ENCODE results near the gene HECTD4. TPM values are rescaled to one million over a fixed set of nuclear protein-coding genes. Genes with fewer than 3 reads are reported as not detected.

The HECTD4 gene
- total and polyA plus RNA-seq, 2 experiments from 2014 or later = 25.7 to 36.9 TPM

- Histone ChIP-seq H3K4me3 (no peak overlapping the region), H3K27me3 (ENCODE audit: insufficient read depth) (no peaks in the 10 kb centered on the region), H3K79me2 (replicated peaks; ENCODE audit: insufficient read depth) (peaks cover 22% of the 10 kb centered on the region), H3K4me2 (no peak overlapping the region), H3K27ac (ENCODE audit: low read depth) (no peak overlapping the region), H3K36me3 (ENCODE audit: insufficient read depth) (no peaks in the 10 kb centered on the region), H3K4me1 (ENCODE audit: insufficient read depth) (peaks cover 19% of the 10 kb centered on the region), H2AFZ (no peak overlapping the region), H3F3A (replicated peaks; ENCODE audit: low read depth) (no peaks in the 10 kb centered on the region), H4K20me1 (replicated peaks; ENCODE audit: insufficient read depth) (no peaks in the 10 kb centered on the region), H3K9me2 (ENCODE audit: insufficient read depth) (no peaks in the 10 kb centered on the region)
- H3K9me3 Mint-ChIP-seq = no peaks in the 10 kb centered on the region
- no peaks in the 10 kb centered on the region for H3K36me3 Mint-ChIP-seq (ENCODE audit: low read depth)
- no peak overlapping the region for H3K27ac Mint-ChIP-seq
- H3K4me1 Mint-ChIP-seq = peaks cover 23% of the 10 kb centered on the region
- DNase-seq (ENCODE audit: low spot score) (no peak), ATAC-seq (no peak)
- TF ChIP-seq EZH2phosphoT487 (IDR thresholded peaks at IDR 0.05; ENCODE audit: unreplicated experiment) = no peak
- H3K4me3 Mint-ChIP-seq = no peak overlapping the region
- H3K27me3 Mint-ChIP-seq (ENCODE audit: insufficient read depth, low read depth, poor library complexity) = no peaks in the 10 kb centered on the region
These were observed 56.5 kb downstream of the HECTD4 start for GRCh38 chr12:112325622-112326207.

- Mint-ChIP-seq H3K27ac (no peak overlapping the region), H3K4me3 (no peak overlapping the region), H3K27me3 (ENCODE audit: insufficient read depth, low read depth, poor library complexity) (no peaks in the 10 kb centered on the region), H3K36me3 (ENCODE audit: low read depth) (no peaks in the 10 kb centered on the region), H3K9me3 (no peaks in the 10 kb centered on the region), H3K4me1 (peaks cover 23% of the 10 kb centered on the region)
- H3F3A ChIP-seq (replicated peaks; ENCODE audit: low read depth) = no peaks in the 10 kb centered on the region
- H3K36me3 ChIP-seq (ENCODE audit: insufficient read depth) = no peaks in the 10 kb centered on the region
- H3K27me3 ChIP-seq (ENCODE audit: insufficient read depth) = no peaks in the 10 kb centered on the region
- no peak overlapping the region for H2AFZ ChIP-seq
- no peak overlapping the region for H3K4me2 ChIP-seq
- H3K9me2 ChIP-seq (ENCODE audit: insufficient read depth) = no peaks in the 10 kb centered on the region
- no peak overlapping the region for H3K4me3 ChIP-seq
- H3K4me1 ChIP-seq (ENCODE audit: insufficient read depth) = peaks cover 19% of the 10 kb centered on the region
- DNase-seq (ENCODE audit: low spot score) (no peak), ATAC-seq (no peak)
- no peak overlapping the region for H3K27ac ChIP-seq (ENCODE audit: low read depth)
- H4K20me1 ChIP-seq (replicated peaks; ENCODE audit: insufficient read depth) = no peaks in the 10 kb centered on the region
- H3K79me2 ChIP-seq (replicated peaks; ENCODE audit: insufficient read depth) = peaks cover 21% of the 10 kb centered on the region
- TF ChIP-seq EZH2phosphoT487 (IDR thresholded peaks at IDR 0.05; ENCODE audit: unreplicated experiment) (no peak), JUNB (IDR thresholded peaks at IDR 0.05; ENCODE audit: unreplicated experiment) (no peak), ETS1 (IDR thresholded peaks at IDR 0.05) (no peak), EZH2 (IDR thresholded peaks at IDR 0.05; ENCODE audit: low read depth, unreplicated experiment) (no peak), NANOG (IDR thresholded peaks at IDR 0.05; ENCODE audit: borderline replicate concordance) (no peak), CTCF (conservative IDR thresholded peaks at IDR 0.05; ENCODE audit: low read depth in 2 of 2) (no peak), REST (IDR thresholded peaks at IDR 0.05; ENCODE audit: unreplicated experiment) (no peak), ZNF462 (CRISPR knock-in tag; IDR thresholded peaks at IDR 0.05) (no peak), ZNF114 (CRISPR knock-in tag; IDR thresholded peaks at IDR 0.05) (no peak)
These were observed 57.1 kb downstream of the HECTD4 start for GRCh38 chr12:112325157-112325556.

Data from GM23338 (cell line).